ENCODE measurements around the gene HDAC10. TPM values are rescaled to one million over a fixed set of nuclear protein-coding genes. Genes with fewer than 3 reads are reported as not detected.
A peak's percentile ranks its signal among the peaks of the same experiment; 100 is the strongest.

HDAC10 gene
- total RNA-seq, 2 donors from 2014 or later: 55.2 to 60.0 TPM

DNA sequence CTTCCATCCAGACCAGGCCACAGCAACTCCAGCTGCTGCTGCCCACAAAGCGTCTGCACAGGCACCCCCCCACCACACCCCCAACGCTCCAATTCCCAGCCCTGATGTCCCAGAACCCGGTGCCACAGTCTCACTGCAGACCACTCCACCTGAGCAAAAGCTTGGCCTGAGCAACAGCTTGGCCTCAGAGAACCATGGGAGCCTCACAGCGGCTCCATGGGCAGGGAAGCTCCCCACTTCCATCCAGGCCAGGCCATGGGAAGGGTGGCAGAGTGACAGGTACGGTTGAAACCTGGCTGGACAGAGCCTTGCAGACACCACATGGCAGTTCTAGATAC lies 43.2 kb upstream of the HDAC10 start:
- Histone ChIP-seq H3K9me3 (no peaks in the 10 kb centered on the region), H3K4me1 (ENCODE audit: control insufficient read depth in 1 of 2, low read depth in 2 of 2) (peaks cover 30 to 56% of the 10 kb centered on the region in 2 donors), H3K27ac (peak overlapping the region; percentile 84 to 96), H3K4me3 (no peak overlapping the region), H3K27me3 (replicated peaks; ENCODE audit: insufficient read depth) (no peaks in the 10 kb centered on the region), H3K36me3 (peaks cover 17% of the 10 kb centered on the region)
- no peak for ATAC-seq (ENCODE audit: insufficient number of reproducible peaks, low FRiP score, low read depth)
- DNase-seq (ENCODE audit: low spot score): no peak
- TF ChIP-seq, protein P1, sequence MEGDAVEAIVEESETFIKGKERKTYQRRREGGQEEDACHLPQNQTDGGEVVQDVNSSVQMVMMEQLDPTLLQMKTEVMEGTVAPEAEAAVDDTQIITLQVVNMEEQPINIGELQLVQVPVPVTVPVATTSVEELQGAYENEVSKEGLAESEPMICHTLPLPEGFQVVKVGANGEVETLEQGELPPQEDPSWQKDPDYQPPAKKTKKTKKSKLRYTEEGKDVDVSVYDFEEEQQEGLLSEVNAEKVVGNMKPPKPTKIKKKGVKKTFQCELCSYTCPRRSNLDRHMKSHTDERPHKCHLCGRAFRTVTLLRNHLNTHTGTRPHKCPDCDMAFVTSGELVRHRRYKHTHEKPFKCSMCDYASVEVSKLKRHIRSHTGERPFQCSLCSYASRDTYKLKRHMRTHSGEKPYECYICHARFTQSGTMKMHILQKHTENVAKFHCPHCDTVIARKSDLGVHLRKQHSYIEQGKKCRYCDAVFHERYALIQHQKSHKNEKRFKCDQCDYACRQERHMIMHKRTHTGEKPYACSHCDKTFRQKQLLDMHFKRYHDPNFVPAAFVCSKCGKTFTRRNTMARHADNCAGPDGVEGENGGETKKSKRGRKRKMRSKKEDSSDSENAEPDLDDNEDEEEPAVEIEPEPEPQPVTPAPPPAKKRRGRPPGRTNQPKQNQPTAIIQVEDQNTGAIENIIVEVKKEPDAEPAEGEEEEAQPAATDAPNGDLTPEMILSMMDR (IDR thresholded peaks at IDR 0.05): no peak

DNA sequence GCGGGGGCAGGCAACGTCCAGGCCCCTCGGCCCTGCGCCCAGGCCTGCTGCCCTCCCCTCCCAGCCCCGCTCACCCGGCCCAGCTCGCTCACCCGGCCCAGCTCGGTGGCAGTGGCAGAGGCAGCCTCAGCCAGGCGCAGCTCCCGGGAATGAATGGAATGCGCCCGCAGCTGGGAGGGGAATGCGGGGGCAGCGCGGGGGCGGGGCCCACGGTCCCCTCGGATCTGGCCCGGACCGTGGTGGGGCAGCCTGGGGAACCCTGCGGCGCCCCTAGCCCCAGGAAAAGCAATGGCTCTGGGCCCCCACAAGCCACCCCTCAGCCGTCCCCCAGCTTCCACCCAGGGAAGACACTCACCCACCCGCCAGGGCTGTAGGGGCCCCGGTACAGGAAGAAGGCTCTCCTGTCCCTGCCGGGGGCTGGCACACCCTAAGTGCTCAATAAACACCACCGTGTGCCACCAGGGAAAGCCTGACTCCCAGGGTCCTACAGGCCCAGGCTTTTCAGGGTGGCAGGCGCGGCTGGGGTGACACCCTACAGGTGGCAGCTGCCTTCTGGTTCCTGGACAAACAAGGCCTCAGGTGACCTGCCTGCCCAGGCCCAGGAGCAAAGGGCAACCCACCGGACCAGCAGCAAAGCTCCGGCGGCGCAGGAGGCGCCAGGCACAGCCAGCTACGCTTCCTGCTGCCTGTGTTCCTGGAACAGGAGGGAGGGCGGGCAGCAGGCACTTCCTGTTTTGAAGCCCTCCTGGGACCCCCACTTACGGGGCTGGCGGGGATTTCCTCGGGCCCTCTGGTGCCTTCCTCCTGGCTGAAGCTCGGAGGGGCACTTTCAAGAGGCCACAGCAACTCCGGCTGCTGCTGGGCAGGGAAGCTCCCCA lies 42.6 kb upstream of the HDAC10 start:
- Histone ChIP-seq H3K27ac (peak overlapping the region; percentile 84 to 96), H3K27me3 (replicated peaks; ENCODE audit: insufficient read depth) (no peaks in the 10 kb centered on the region), H3K36me3 (peaks cover 23% of the 10 kb centered on the region), H3K4me3 (peak overlapping the region; percentile 67), H3K9me3 (no peaks in the 10 kb centered on the region), H3K4me1 (ENCODE audit: control insufficient read depth in 1 of 2, low read depth in 2 of 2) (peaks cover 29 to 54% of the 10 kb centered on the region in 2 donors)
- ATAC-seq (ENCODE audit: insufficient number of reproducible peaks, low FRiP score, low read depth) (peak; percentile 63), DNase-seq (ENCODE audit: low spot score) (no peak)
- TF ChIP-seq, protein P1 (IDR thresholded peaks at IDR 0.05): no peak

DNA sequence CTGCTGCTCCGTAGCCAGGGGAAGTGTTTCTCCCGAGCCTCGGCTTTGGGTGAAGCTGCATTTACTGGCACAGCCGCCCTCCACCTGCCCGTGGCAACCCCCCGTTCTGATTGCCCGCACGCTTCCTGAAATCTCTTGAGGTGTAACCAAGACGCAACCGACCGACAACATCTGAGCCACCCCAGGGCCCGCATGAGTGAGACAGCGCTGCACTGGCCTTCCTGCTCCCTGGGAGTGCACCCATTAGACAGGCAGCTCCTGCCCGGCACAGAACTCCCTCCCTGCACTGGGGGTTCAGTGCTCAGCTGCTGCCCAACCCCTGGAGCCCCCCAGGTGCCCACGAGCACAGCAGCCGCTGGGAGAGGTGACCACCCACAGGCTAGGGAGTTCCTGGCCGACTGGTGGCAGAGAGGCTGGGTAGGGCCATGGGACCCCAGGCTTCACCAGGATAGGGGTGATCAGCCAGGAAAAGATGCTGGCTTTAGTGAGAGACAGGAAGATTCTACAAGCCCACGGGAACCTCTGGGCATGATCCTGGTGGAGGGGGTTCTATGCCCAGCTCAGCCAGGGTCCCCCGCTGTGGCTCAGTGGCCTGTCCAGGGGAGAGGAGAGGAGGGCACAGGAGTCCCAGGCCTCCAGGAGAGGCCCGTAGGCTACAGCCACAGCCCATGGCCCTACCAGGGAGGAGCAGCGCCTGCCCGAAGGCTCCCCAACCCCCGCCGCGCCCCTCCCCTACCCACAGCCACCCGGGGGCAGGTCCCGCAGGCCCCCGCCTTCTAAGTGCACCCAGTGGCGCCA lies 41.8 kb upstream of the HDAC10 start:
- Histone ChIP-seq H3K27me3 (replicated peaks; ENCODE audit: insufficient read depth) (no peaks in the 10 kb centered on the region), H3K27ac (peak overlapping the region; percentile 84 to 96), H3K4me1 (ENCODE audit: control insufficient read depth in 1 of 2, low read depth in 2 of 2) (peaks cover 29 to 46% of the 10 kb centered on the region in 2 donors), H3K9me3 (no peaks in the 10 kb centered on the region), H3K36me3 (peaks cover 32% of the 10 kb centered on the region), H3K4me3 (peak overlapping the region; percentile 67)
- TF ChIP-seq, protein P1 (IDR thresholded peaks at IDR 0.05): no peak
- no peak for DNase-seq (ENCODE audit: low spot score)
- no peak for ATAC-seq (ENCODE audit: insufficient number of reproducible peaks, low FRiP score, low read depth)

DNA sequence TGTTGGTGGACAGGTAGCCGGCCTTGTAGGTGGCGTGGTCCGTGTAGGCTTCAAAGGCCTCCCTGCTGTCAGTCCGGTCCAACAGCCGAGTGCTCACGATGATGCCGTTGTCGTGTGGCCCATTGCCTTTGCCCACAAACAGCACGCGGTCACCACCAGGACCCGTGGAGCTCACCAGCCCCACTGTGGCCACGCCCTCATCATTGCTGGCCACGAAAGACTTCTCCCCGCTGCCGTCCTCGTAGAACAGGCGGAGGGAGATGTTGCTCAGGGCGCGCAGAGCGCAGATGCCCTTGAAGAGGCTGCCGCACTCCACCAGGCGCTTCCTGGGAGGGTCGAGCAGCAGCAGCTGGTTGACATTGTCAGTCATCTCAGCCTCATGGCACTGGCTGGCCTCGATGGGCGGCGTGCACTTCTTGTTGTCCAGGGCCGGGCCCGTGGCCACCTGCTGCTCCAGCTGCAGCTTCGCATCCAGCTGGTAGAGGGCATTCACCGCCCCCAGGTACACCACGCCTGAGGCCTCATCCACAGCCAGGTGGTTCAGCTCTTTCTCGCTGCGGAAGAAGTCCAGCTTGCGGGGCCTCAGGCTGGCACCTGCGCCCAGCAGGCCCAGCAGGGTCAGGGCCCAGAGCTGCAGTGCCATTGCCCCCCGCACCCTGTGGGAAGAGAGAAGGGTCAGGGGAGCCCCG lies 39.0 kb upstream of the HDAC10 start:
- Histone ChIP-seq H3K27ac (no peak overlapping the region), H3K9me3 (no peaks in the 10 kb centered on the region), H3K4me3 (no peak overlapping the region), H3K4me1 (ENCODE audit: control insufficient read depth in 1 of 2, low read depth in 2 of 2) (peaks cover 22 to 28% of the 10 kb centered on the region in 2 donors), H3K27me3 (replicated peaks; ENCODE audit: insufficient read depth) (no peaks in the 10 kb centered on the region), H3K36me3 (peaks cover 55% of the 10 kb centered on the region)
- no peak for ATAC-seq (ENCODE audit: insufficient number of reproducible peaks, low FRiP score, low read depth)
- TF ChIP-seq, protein P1 (IDR thresholded peaks at IDR 0.05): no peak
- DNase-seq (ENCODE audit: low spot score): no peak
